GM21723 (cell line): ENCODE results near the gene PPFIA3.
"Not testable (repeated sequence)": the region's sequence is repeated elsewhere in the genome, so short reads cannot be mapped to it uniquely, and the experiment has no call there.

Experiments
- ATAC-seq: cut with Tn5 transposase; IDR thresholded peaks from one replicate; pipeline ENCODE4 v1.9.1; 2021; ENCODE audit warnings: mild to moderate bottlenecking, moderate library complexity; ENCODE audit not compliant: unreplicated experiment

PPFIA3 gene

GRCh38 chr19:49173198-49173597, 53.9 kb downstream of the PPFIA3 start:
- no peak for ATAC-seq

GRCh38 chr19:49180659-49181058, 61.3 kb downstream of the PPFIA3 start:
- no peak for ATAC-seq

GRCh38 chr19:49182010-49182847, 62.9 kb downstream of the PPFIA3 start:
- ATAC-seq, result not testable (repeated sequence)

- ATAC-seq, result no peak
Observed at GRCh38 chr19:49182848-49183375, 63.6 kb downstream of the PPFIA3 start.

- no peak for ATAC-seq
Observed at GRCh38 chr19:49186108-49186507, 66.8 kb downstream of the PPFIA3 start.

- ATAC-seq, result no peak
Observed at GRCh38 chr19:49188626-49189200, 69.4 kb downstream of the PPFIA3 start.

- no peak for ATAC-seq
Observed at GRCh38 chr19:49189259-49189658, 69.9 kb downstream of the PPFIA3 start.

GRCh38 chr19:49190781-49191180, 71.4 kb downstream of the PPFIA3 start:
- ATAC-seq, result no peak

- no peak for ATAC-seq
Observed at GRCh38 chr19:49193822-49194394, 74.6 kb downstream of the PPFIA3 start.

GRCh38 chr19:49194408-49194807, 75.1 kb downstream of the PPFIA3 start:
- no peak for ATAC-seq

- no peak for ATAC-seq
Observed at GRCh38 chr19:49196527-49197240, 77.3 kb downstream of the PPFIA3 start.

GRCh38 chr19:49200238-49200862, 81.0 kb downstream of the PPFIA3 start:
- no peak for ATAC-seq
